Gastroesophageal sphincter (tissue), 3 donors: ENCODE data around the gene BTBD9.

Experiments
- CTCF ChIP-seq, 4 experiments: fragments of 200-600 bp in 2 of 4; fragments of 450-650 bp in 2 of 4; sonication (generic) in 1 of 4; IDR thresholded peaks; one replicate each; pipeline ENCODE4 v1.5.1; 2017 to 2019; ENCODE audit warnings: antibody characterized with exemption in 4 of 4, mild to moderate bottlenecking in 2 of 4, moderate library complexity in 2 of 4
- EP300 ChIP-seq: sonication (generic); formaldehyde crosslinking; IDR thresholded peaks from one replicate; pipeline ENCODE4 v1.6.1; 2017; ENCODE audit warnings: antibody characterized with exemption, mild to moderate bottlenecking
- POLR2A ChIP-seq, 2 donors: fragments of 450-650 bp; IDR thresholded peaks; one replicate each; pipeline ENCODE4 v1.6.1; 2017; ENCODE audit warnings: antibody characterized with exemption in 2 of 2, mild to moderate bottlenecking in 2 of 2, moderate library complexity in 1 of 2
- POLR2AphosphoS5 ChIP-seq: sonication (generic); formaldehyde crosslinking; IDR thresholded peaks from one replicate; pipeline ENCODE4 v1.6.1; 2017; ENCODE audit warnings: antibody characterized with exemption

DNA sequence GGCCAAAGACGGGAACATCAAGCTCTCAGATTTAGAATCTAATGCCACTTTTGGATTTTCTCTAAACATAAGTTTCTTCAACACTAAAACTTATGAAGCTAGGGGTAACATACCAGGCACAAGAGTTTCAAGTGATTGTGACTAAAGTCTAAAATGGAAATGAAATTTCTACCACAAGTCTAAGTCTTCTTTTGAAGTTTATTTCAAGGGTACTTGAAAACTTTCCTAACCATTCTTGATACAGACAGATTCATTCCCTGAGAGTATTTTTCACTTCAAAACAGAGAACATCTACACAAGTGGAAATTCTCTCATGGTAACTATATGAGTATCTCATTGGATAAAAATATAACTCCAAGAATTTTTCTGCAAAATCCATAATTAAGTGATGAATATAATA, 56.2 kb downstream of the BTBD9 start:
- no peak for TF ChIP-seq CTCF (IDR thresholded peaks at IDR 0.05)
- TF ChIP-seq POLR2AphosphoS5, result no peak
- TF ChIP-seq POLR2A (IDR thresholded peaks at IDR 0.05), result no peak
- TF ChIP-seq EP300, result no peak
